Natural killer cell (primary cell): ENCODE results near the gene INO80. TPM values are rescaled to one million over a fixed set of nuclear protein-coding genes. Genes with fewer than 3 reads are reported as not detected.

ENCODE experiments used
- ATAC-seq, 3 donors: fragments of 150-1000 bp in 2 of 3; fragments of 200-7000 bp in 1 of 3; cut with Tn5 transposase; 1 replicate in 1 of 3; 2 replicates in 2 of 3; pipeline ENCODE4 v1.10.0; 2021; ENCODE audit warnings: mild to moderate bottlenecking in 2 of 3, moderate library complexity in 2 of 3
- DNase-seq, 2 donors: peaks; one replicate each; pipeline versions ENCODE4 v3.0.0 to v3.0.0-alpha.2; 2013 to 2021; ENCODE audit warnings: mixed read lengths in 1 of 2
- H3K27ac ChIP-seq: one replicate; pipeline ENCODE4 v1.5.1; 2013; ENCODE audit warnings: mild to moderate bottlenecking, low read length
- H3K27me3 ChIP-seq: one replicate; pipeline ENCODE4 v1.6.1; 2013; ENCODE audit warnings: low read length; ENCODE audit not compliant: control insufficient read depth, insufficient read depth
- H3K36me3 ChIP-seq: one replicate; pipeline ENCODE4 v1.6.1; 2013; ENCODE audit warnings: low read length; ENCODE audit not compliant: control insufficient read depth, insufficient read depth
- H3K4me1 ChIP-seq: one replicate; pipeline ENCODE4 v1.6.1; 2013; ENCODE audit warnings: low read length; ENCODE audit not compliant: control insufficient read depth, insufficient read depth
- H3K4me3 ChIP-seq: one replicate; pipeline ENCODE4 v1.5.1; 2013; ENCODE audit warnings: low read length
- H3K9me3 ChIP-seq: one replicate; pipeline ENCODE4 v1.6.1; 2013; ENCODE audit warnings: low read length; ENCODE audit not compliant: control insufficient read depth, insufficient read depth
- H3K27ac Mint-ChIP-seq, 2 donors: one replicate each; pipeline ENCODE4 v1.8.0; 2022; ENCODE audit warnings: mild to moderate bottlenecking in 2 of 2, mixed read lengths in 2 of 2, moderate library complexity in 1 of 2
- H3K27me3 Mint-ChIP-seq, 2 donors: one replicate each; pipeline ENCODE4 v1.8.0; 2022; ENCODE audit warnings: low read depth in 2 of 2, mixed read lengths in 2 of 2
- H3K36me3 Mint-ChIP-seq: one replicate; pipeline ENCODE4 v1.8.0; 2022; ENCODE audit warnings: mixed read lengths
- H3K4me1 Mint-ChIP-seq, 2 donors: one replicate each; pipeline ENCODE4 v1.8.0; 2022; ENCODE audit warnings: mixed read lengths in 2 of 2
- H3K4me3 Mint-ChIP-seq: one replicate; pipeline ENCODE4 v1.8.0; 2022; ENCODE audit warnings: mild to moderate bottlenecking, moderate library complexity, mixed read lengths
- H3K9me3 Mint-ChIP-seq, 2 donors: one replicate each; pipeline ENCODE4 v1.8.0; 2022; ENCODE audit warnings: mixed read lengths in 2 of 2
- WGBS: methylation state at CpG from one replicate; pipeline ENCODE4 v1.1.7; 2013; ENCODE audit warnings: missing lambda C conversion rate; ENCODE audit not compliant: insufficient coverage; 5-methylcytosine and 5-hydroxymethylcytosine counted together
- intact Hi-C: fragments of 100-400 bp; cut with micrococcal nuclease; formaldehyde crosslinking; loops from one replicate; pipeline ENCODE4 v1.14.2; 2022
- total RNA-seq, 4 donors: library from RNA; stranded (reverse); fragments of 120-200 nt in 1 of 4; gene quantifications; one replicate each; pipeline versions ENCODE4 v1.2.3 to v1.2.4, GENCODE V29; 2013 to 2022
- TF ChIP-seq, protein P1 (sequence below): fragments of 200-600 bp; IDR thresholded peaks from one replicate; pipeline ENCODE4 v1.8.0; 2022; ENCODE audit warnings: antibody characterized with exemption

The INO80 gene
- total RNA-seq, 3 donors from 2014 or later (not counting 1 experiment from before 2014, with no cell fraction given): 36.4 to 45.7 (median 43.9) TPM

DNA sequence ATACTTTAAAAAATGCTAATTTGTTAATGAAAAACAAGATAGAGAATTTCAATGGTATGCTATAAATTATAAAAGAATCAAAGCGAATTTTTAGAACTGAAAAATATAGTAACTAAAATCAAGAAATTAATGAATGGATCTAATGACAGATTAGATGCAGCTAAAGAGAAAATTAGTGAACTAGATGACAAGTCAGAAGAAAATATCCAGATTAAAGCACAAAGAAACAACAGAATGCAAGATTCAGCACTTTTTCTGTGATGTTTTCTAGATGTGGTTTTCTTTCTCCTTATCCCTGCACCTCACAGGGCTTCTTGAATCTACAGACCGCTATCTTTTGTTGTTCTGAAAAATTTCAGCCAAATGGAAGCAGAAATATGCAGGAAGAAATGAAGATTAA lies 54.4 kb downstream of the INO80 start:
- Mint-ChIP-seq H3K9me3 (no peaks in the 10 kb centered on the region), H3K27ac (no peak overlapping the region), H3K4me3 (no peak overlapping the region), H3K4me1 (no peaks in the 10 kb centered on the region), H3K27me3 (no peaks in the 10 kb centered on the region), H3K36me3 (peaks cover 19% of the 10 kb centered on the region)
- TF ChIP-seq, protein P1, sequence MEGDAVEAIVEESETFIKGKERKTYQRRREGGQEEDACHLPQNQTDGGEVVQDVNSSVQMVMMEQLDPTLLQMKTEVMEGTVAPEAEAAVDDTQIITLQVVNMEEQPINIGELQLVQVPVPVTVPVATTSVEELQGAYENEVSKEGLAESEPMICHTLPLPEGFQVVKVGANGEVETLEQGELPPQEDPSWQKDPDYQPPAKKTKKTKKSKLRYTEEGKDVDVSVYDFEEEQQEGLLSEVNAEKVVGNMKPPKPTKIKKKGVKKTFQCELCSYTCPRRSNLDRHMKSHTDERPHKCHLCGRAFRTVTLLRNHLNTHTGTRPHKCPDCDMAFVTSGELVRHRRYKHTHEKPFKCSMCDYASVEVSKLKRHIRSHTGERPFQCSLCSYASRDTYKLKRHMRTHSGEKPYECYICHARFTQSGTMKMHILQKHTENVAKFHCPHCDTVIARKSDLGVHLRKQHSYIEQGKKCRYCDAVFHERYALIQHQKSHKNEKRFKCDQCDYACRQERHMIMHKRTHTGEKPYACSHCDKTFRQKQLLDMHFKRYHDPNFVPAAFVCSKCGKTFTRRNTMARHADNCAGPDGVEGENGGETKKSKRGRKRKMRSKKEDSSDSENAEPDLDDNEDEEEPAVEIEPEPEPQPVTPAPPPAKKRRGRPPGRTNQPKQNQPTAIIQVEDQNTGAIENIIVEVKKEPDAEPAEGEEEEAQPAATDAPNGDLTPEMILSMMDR: no peak
- intact Hi-C loops: no loop called here
- no CpG with 5 or more reads among the region's 2 CpGs for WGBS
- no peaks in the 10 kb centered on the region for H3K27me3 ChIP-seq
- H3K4me3 ChIP-seq: no peak overlapping the region
- no peaks in the 10 kb centered on the region for H3K4me1 ChIP-seq
- no peak for ATAC-seq
- H3K36me3 ChIP-seq: peaks cover 55% of the 10 kb centered on the region
- H3K9me3 ChIP-seq: peaks cover 11% of the 10 kb centered on the region
- H3K27ac ChIP-seq: no peak overlapping the region
- DNase-seq: no peak

DNA sequence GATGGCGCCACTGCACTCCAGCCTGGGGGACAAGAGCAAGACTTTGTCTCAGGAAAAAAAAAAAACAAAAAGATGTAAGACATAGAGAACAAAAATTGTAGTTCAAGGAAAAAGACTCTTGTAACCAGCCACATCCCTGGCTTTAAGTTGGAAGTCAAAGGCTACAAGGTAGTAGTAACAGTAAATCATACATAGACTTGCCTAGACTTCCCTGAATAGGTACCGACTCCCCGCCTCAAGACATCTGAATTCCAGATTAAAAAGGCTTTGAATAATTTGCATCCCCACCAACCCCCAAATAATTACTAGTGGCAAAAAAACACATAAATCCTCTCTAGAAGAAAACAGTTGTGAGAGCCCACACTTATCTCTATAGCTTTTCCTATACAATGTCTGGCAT lies 55.6 kb downstream of the INO80 start:
- Mint-ChIP-seq H3K4me3 (no peak overlapping the region), H3K36me3 (peaks cover 28% of the 10 kb centered on the region), H3K9me3 (no peaks in the 10 kb centered on the region), H3K27ac (no peak overlapping the region), H3K4me1 (no peaks in the 10 kb centered on the region), H3K27me3 (no peaks in the 10 kb centered on the region)
- peaks cover 62% of the 10 kb centered on the region for H3K36me3 ChIP-seq
- intact Hi-C loops: no loop called here
- H3K9me3 ChIP-seq: peaks cover 11% of the 10 kb centered on the region
- no peaks in the 10 kb centered on the region for H3K4me1 ChIP-seq
- WGBS: 100% methylated on average over 3 of the region's 3 CpGs
- no peak overlapping the region for H3K27ac ChIP-seq
- no peaks in the 10 kb centered on the region for H3K27me3 ChIP-seq
- no peak overlapping the region for H3K4me3 ChIP-seq
- TF ChIP-seq, protein P1: no peak
- DNase-seq (no peak), ATAC-seq (no peak)

DNA sequence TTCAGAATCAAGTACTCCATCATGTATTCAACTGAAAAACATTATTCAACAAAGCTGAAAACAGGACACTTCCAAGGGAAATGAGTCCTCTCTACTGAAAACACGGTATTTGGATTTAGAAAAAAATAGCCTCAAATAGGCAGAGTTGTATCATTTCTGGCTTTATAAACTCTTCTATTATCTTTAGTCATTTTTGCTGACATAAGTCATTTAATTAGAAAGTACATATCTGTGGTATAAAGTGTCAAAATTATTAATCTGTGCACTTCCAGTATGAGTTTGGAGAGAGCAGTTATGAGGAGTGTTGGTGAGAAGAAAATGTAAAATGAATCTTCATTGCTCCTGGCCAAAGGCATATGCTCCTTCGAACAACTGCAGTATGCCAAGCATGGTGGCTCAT lies 59.3 kb downstream of the INO80 start:
- Histone ChIP-seq H3K27me3 (no peaks in the 10 kb centered on the region), H3K27ac (no peak overlapping the region), H3K4me1 (no peaks in the 10 kb centered on the region), H3K4me3 (no peak overlapping the region), H3K36me3 (peaks cover 76% of the 10 kb centered on the region), H3K9me3 (peaks cover 5% of the 10 kb centered on the region)
- no peaks in the 10 kb centered on the region for H3K4me1 Mint-ChIP-seq
- TF ChIP-seq, protein P1: no peak
- intact Hi-C loops: no loop called here
- H3K9me3 Mint-ChIP-seq: no peaks in the 10 kb centered on the region
- no peak overlapping the region for H3K27ac Mint-ChIP-seq
- H3K27me3 Mint-ChIP-seq: no peaks in the 10 kb centered on the region
- WGBS: 75% methylated on average over 1 of the region's 2 CpGs
- H3K4me3 Mint-ChIP-seq: no peak overlapping the region
- ATAC-seq (no peak), DNase-seq (no peak)
- peaks cover 36% of the 10 kb centered on the region for H3K36me3 Mint-ChIP-seq

DNA sequence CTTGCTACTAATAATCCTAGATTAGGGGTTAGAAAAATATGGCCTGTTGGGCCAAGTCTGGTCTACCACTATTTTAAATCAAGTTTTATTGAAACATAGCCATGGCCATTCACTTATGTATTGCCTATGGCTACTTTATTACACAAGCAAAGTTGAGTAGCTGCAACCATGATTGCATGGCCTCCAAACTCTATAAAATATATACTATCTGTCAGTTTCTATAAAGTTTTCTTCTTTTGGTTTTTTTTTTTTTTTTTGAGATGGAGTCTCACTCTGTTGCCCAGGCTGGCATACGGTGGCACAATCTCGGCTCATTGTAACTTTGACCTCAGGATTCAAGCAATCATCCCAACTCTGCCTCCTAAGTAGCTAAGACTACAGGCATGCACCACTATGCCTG lies 60.4 kb downstream of the INO80 start:
- ATAC-seq (no peak), DNase-seq (no peak)
- H3K4me1 ChIP-seq: no peaks in the 10 kb centered on the region
- no peaks in the 10 kb centered on the region for H3K4me1 Mint-ChIP-seq
- H3K27me3 Mint-ChIP-seq: no peaks in the 10 kb centered on the region
- H3K9me3 ChIP-seq: no peaks in the 10 kb centered on the region
- no peaks in the 10 kb centered on the region for H3K27me3 ChIP-seq
- H3K4me3 Mint-ChIP-seq: no peak overlapping the region
- WGBS: 100% methylated on average over 2 of the region's 2 CpGs
- peaks cover 33% of the 10 kb centered on the region for H3K36me3 Mint-ChIP-seq
- H3K9me3 Mint-ChIP-seq: no peaks in the 10 kb centered on the region
- intact Hi-C loops: no loop called here
- no peak overlapping the region for H3K4me3 ChIP-seq
- peaks cover 77% of the 10 kb centered on the region for H3K36me3 ChIP-seq
- H3K27ac ChIP-seq: no peak overlapping the region
- H3K27ac Mint-ChIP-seq: no peak overlapping the region
- TF ChIP-seq, protein P1: no peak
